ENCODE measurements around the gene DOCK7. TPM values are rescaled to one million over a fixed set of nuclear protein-coding genes. Genes with fewer than 3 reads are reported as not detected.

Gene DOCK7
- total and polyA plus RNA-seq, 8 donors: 4.7 to 118 (median 32.4) TPM

- DNase-seq: peak in 1 of 2 donors; percentile 39
- H3K27me3 ChIP-seq: no peaks in the 10 kb centered on the region
- intact Hi-C loops (cut with DNase I; ENCODE audit: low total_unique reads): no loop called here
- TF ChIP-seq POLR2AphosphoS5 (IDR thresholded peaks at IDR 0.05) (no peak), CTCF (IDR thresholded peaks at IDR 0.05) (no peak), EP300 (IDR thresholded peaks at IDR 0.05) (no peak), POLR2A (IDR thresholded peaks at IDR 0.05) (no peak)
- 70 to 81% (median 76%) methylated on average over 4 of the region's 4 CpGs for WGBS, 5 donors
- H3K27ac ChIP-seq: no peak overlapping the region
- no peaks in the 10 kb centered on the region for H3K36me3 ChIP-seq
- no peaks in the 10 kb centered on the region for H3K4me1 ChIP-seq
- no peak overlapping the region for H3K4me3 ChIP-seq
- H3K9me3 ChIP-seq: no peaks in the 10 kb centered on the region
These were observed 259.8 kb downstream of the DOCK7 start for GRCh38 chr1:62428351-62428750.

DNA sequence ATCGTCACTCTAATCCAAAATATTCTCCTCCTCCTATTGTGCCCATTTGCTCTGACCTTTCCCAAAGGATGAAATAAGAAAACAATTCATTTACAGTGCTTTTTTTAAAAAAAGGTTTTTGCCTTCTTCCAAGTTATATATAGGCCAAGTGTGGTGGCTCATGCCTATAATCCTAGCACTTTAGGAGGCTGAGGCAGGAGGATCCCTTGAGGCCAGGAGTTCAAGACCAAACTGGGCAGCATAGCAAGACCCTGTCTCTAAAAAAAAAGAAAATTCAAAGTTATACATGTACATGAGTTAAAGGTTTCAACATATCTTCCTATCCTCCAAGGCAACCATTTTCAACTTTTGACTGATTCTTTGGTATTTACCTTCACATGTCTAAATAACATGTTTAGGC is 261.4 kb downstream of the DOCK7 start:
- Histone ChIP-seq H3K9me3 (no peaks in the 10 kb centered on the region), H3K27ac (no peak overlapping the region), H3K36me3 (no peaks in the 10 kb centered on the region), H3K27me3 (no peaks in the 10 kb centered on the region), H3K4me1 (no peaks in the 10 kb centered on the region), H3K4me3 (no peak overlapping the region)
- intact Hi-C loops (cut with DNase I; ENCODE audit: low total_unique reads): no loop called here
- DNase-seq: no peak
- WGBS, 5 donors: 78 to 92% (median 90%) methylated on average over 1 of the region's 1 CpG
- TF ChIP-seq POLR2AphosphoS5 (IDR thresholded peaks at IDR 0.05) (no peak), EP300 (IDR thresholded peaks at IDR 0.05) (no peak), POLR2A (IDR thresholded peaks at IDR 0.05) (no peak), CTCF (IDR thresholded peaks at IDR 0.05) (no peak)

DNA sequence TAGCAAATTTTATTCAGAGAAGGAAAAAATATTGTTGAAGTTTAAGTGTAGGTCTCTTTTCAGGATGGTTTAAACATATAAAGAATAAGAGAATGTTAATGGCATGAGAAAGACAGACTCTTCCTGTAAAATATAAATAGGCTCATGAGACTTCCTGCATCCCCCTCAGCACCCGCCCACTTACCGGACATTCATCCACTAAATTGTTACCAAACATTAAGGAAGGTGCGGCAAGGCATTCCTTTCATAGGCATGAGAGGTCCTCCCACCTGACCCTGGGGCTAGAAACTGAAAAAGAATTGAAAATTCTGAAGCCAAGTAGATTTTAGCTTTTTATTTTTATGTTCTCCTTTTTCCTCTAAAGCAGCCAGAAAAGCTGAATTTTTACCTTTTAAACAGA is 261.9 kb downstream of the DOCK7 start:
- no peak for DNase-seq
- WGBS, 5 donors: 36 to 51% (median 39%) methylated on average over 3 of the region's 3 CpGs
- Histone ChIP-seq H3K4me3 (no peak overlapping the region), H3K4me1 (no peaks in the 10 kb centered on the region), H3K36me3 (no peaks in the 10 kb centered on the region), H3K27ac (no peak overlapping the region), H3K9me3 (no peaks in the 10 kb centered on the region), H3K27me3 (no peaks in the 10 kb centered on the region)
- TF ChIP-seq EP300 (IDR thresholded peaks at IDR 0.05) (no peak), POLR2AphosphoS5 (IDR thresholded peaks at IDR 0.05) (no peak), CTCF (IDR thresholded peaks at IDR 0.05) (no peak), POLR2A (IDR thresholded peaks at IDR 0.05) (no peak)
- intact Hi-C loops (cut with DNase I; ENCODE audit: low total_unique reads): no loop called here

DNA sequence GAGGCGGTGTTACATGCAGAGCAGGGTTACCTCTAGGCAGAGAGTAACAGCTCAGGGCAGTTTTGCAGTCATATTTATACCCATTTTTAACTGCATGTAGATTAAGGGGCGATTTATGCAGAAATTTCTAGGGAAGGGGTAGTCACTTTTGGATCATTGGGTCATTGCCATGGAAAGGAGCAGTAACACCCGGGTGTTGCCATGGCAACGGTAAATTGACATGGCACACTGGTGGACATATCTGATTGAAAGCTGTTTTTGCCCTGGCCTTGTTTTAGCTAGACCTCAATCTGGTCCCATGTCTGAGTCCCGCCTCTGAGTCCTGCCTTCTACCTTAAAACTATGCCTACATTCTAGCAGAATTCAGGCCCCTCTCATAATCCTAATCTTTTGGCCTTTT is 263.1 kb downstream of the DOCK7 start:
- no peaks in the 10 kb centered on the region for H3K27me3 ChIP-seq
- no peak overlapping the region for H3K4me3 ChIP-seq
- no peaks in the 10 kb centered on the region for H3K9me3 ChIP-seq
- H3K36me3 ChIP-seq: no peaks in the 10 kb centered on the region
- TF ChIP-seq POLR2AphosphoS5 (IDR thresholded peaks at IDR 0.05) (no peak), EP300 (IDR thresholded peaks at IDR 0.05) (no peak), CTCF (IDR thresholded peaks at IDR 0.05) (no peak)
- H3K27ac ChIP-seq: no peak overlapping the region
- intact Hi-C loops (cut with DNase I; ENCODE audit: low total_unique reads): no loop called here
- DNase-seq: no peak
- 79 to 84% (median 80%) methylated on average over 5 of the region's 5 CpGs for WGBS, 5 donors
- H3K4me1 ChIP-seq: no peaks in the 10 kb centered on the region

Data from stomach (tissue), 9 donors.